Measurements from ENCODE around the gene CRAMP1.

GRCh38 chr16:1641261-1641660 lies 29.1 kb downstream of the CRAMP1 start:
- TF ChIP-seq POLR2A (IDR thresholded peaks at IDR 0.05; ENCODE audit: low read length): no peak
- TF ChIP-seq GATA1 (IDR thresholded peaks at IDR 0.05; ENCODE audit: low read depth, low read length): no peak
